ENCODE results near the gene LRMDA.

The LRMDA gene

GRCh38 chr10:75410132-75411005, 21.1 kb upstream of the LRMDA start:
- DNase-seq (ENCODE audit: low read depth): no peak
- no peak for TF ChIP-seq CTCF (IDR thresholded peaks at IDR 0.05; ENCODE audit: low read depth, low read length, missing control alignments)
- no peak overlapping the region for H3K4me3 ChIP-seq (ENCODE audit: low read depth, low read length)

- H3K4me3 ChIP-seq (ENCODE audit: low read depth, low read length): no peak overlapping the region
- TF ChIP-seq CTCF (IDR thresholded peaks at IDR 0.05; ENCODE audit: low read depth, low read length, missing control alignments): no peak
- DNase-seq (ENCODE audit: low read depth): no peak
These were observed 16.9 kb upstream of the LRMDA start for GRCh38 chr10:75414527-75414926.

- TF ChIP-seq CTCF (IDR thresholded peaks at IDR 0.05; ENCODE audit: low read depth, low read length, missing control alignments): no peak
- no peak overlapping the region for H3K4me3 ChIP-seq (ENCODE audit: low read depth, low read length)
- no peak for DNase-seq (ENCODE audit: low read depth)
These were observed 13.9 kb upstream of the LRMDA start for GRCh38 chr10:75417522-75417927.

- no peak overlapping the region for H3K4me3 ChIP-seq (ENCODE audit: low read depth, low read length)
These were observed 13.1 kb upstream of the LRMDA start for GRCh38 chr10:75418293-75418692.

GRCh38 chr10:75418712-75419111, 12.7 kb upstream of the LRMDA start:
- no peak overlapping the region for H3K4me3 ChIP-seq (ENCODE audit: low read depth, low read length)
- no peak for TF ChIP-seq CTCF (IDR thresholded peaks at IDR 0.05; ENCODE audit: low read depth, low read length, missing control alignments)
- DNase-seq (ENCODE audit: low read depth): no peak

More at GRCh38 chr10:75418293-75418692, 13.1 kb upstream of the LRMDA start:
- TF ChIP-seq CTCF (IDR thresholded peaks at IDR 0.05; ENCODE audit: low read depth, low read length, missing control alignments): no peak
- no peak for DNase-seq (ENCODE audit: low read depth)

- no peak for DNase-seq (ENCODE audit: low read depth)
- TF ChIP-seq CTCF (IDR thresholded peaks at IDR 0.05; ENCODE audit: low read depth, low read length, missing control alignments): no peak
- no peak overlapping the region for H3K4me3 ChIP-seq (ENCODE audit: low read depth, low read length)
These were observed 8.5 kb upstream of the LRMDA start for GRCh38 chr10:75422913-75423312.

- no peak for TF ChIP-seq CTCF (IDR thresholded peaks at IDR 0.05; ENCODE audit: low read depth, low read length, missing control alignments)
- H3K4me3 ChIP-seq (ENCODE audit: low read depth, low read length): no peak overlapping the region
- DNase-seq (ENCODE audit: low read depth): no peak
These were observed 6.9 kb upstream of the LRMDA start for GRCh38 chr10:75424571-75424970.
